Upper lobe of right lung (tissue), 1 donor: ENCODE results near the gene TMEM17. TPM values are rescaled to one million over a fixed set of nuclear protein-coding genes. Genes with fewer than 3 reads are reported as not detected.

Source experiments
- ATAC-seq: fragments of 200-7000 bp; cut with Tn5 transposase; one replicate; pipeline ENCODE4 v1.9.1; 2020; ENCODE audit warnings: mild to moderate bottlenecking, moderate library complexity
- DNase-seq: peaks from one replicate; pipeline ENCODE4 v3.0.0-alpha.2; 2020
- H3K27ac ChIP-seq: fragments of 200-600 bp; one replicate; pipeline ENCODE4 v1.8.0; 2022
- H3K27me3 ChIP-seq: fragments of 200-600 bp; one replicate; pipeline ENCODE4 v1.8.0; 2022; ENCODE audit warnings: mild to moderate bottlenecking
- H3K36me3 ChIP-seq: fragments of 200-600 bp; one replicate; pipeline ENCODE4 v1.8.0; 2022
- H3K4me1 ChIP-seq: fragments of 200-600 bp; one replicate; pipeline ENCODE4 v1.8.0; 2022
- H3K4me3 ChIP-seq: fragments of 200-600 bp; one replicate; pipeline ENCODE4 v1.8.0; 2022; ENCODE audit warnings: mild to moderate bottlenecking
- H3K9me3 ChIP-seq: fragments of 200-600 bp; one replicate; pipeline ENCODE4 v1.8.0; 2022
- CTCF ChIP-seq: fragments of 200-600 bp; IDR thresholded peaks from one replicate; pipeline ENCODE4 v1.8.0; 2022; ENCODE audit warnings: antibody characterized with exemption
- intact Hi-C: fragments of 100-400 bp; cut with DNase I; formaldehyde crosslinking; loops from one replicate; pipeline ENCODE4 v1.11.0; 2022
- total RNA-seq: library from RNA; stranded (reverse); fragmentation: NEBNext Ultra II Directional; extraction: Animal tissue kit (Norgen Biotek cat#: 25700); gene quantifications from one replicate; pipeline ENCODE4 v1.2.1, GENCODE V29; 2021
- donor health status: DM: no; HTN: yes; CAD: no; lungs with severe emphysema.

The TMEM17 gene
- total RNA-seq, 1 donor from 2014 or later = 2.0 TPM

DNA sequence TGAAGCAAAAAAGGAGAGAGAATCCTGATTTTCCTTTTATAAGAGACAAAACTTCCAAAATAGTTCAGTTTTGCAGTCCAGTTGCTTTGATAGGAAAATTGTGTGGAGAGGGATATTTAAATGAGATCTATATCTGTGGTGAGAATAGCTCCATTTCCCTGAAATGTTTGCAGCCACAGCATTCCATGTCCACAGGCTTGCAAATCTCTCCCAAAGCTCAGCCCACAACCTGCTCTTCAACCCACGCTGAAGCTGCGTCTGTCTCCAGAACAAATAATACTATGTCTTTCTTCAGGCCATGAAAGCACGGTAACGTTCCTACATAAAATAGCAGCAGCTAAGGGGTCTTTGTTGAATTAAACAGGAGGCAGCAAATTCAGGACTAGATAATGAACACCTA is 31.8 kb downstream of the TMEM17 start:
- no peaks in the 10 kb centered on the region for H3K9me3 ChIP-seq
- DNase-seq (no peak), ATAC-seq (no peak)
- no peak overlapping the region for H3K4me3 ChIP-seq
- no peaks in the 10 kb centered on the region for H3K36me3 ChIP-seq
- H3K27me3 ChIP-seq = no peaks in the 10 kb centered on the region
- no peak overlapping the region for H3K27ac ChIP-seq
- intact Hi-C loops = no loop called here
- TF ChIP-seq CTCF = no peak
- peaks cover 46% of the 10 kb centered on the region for H3K4me1 ChIP-seq

GRCh38 chr2:62473246-62473827 is 32.7 kb downstream of the TMEM17 start:
- ATAC-seq (no peak), DNase-seq (no peak)
- intact Hi-C loops = no loop called here
- TF ChIP-seq CTCF = no peak
- H3K36me3 ChIP-seq = no peaks in the 10 kb centered on the region
- H3K27me3 ChIP-seq = no peaks in the 10 kb centered on the region
- H3K9me3 ChIP-seq = no peaks in the 10 kb centered on the region
- no peak overlapping the region for H3K4me3 ChIP-seq
- peaks cover 45% of the 10 kb centered on the region for H3K4me1 ChIP-seq
- H3K27ac ChIP-seq = no peak overlapping the region

DNA sequence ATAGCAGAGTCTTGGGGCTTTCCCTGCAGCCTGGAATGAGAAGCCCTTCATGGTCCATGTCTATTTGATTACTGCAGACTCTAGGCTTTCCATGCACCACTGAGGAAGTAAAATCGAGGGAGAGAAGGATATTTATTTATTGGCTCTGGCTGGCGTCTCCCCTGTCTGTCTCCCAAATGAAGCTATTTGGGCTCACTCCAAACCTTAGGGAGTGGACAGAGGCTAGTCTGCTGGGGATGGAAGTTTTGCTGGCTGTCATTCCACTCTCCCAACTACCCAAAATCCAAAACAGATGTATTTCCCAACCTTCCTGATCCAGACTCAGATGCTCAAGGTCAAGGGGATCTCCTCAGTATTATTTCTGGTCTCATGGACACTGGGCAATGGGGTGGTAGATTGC is 33.7 kb downstream of the TMEM17 start:
- no peak for DNase-seq
- Histone ChIP-seq H3K9me3 (no peaks in the 10 kb centered on the region), H3K27me3 (no peaks in the 10 kb centered on the region), H3K36me3 (no peaks in the 10 kb centered on the region), H3K4me3 (no peak overlapping the region), H3K27ac (no peak overlapping the region), H3K4me1 (peaks cover 38% of the 10 kb centered on the region)
- no peak for TF ChIP-seq CTCF
- ATAC-seq = no peak
- intact Hi-C loops = no loop called here

DNA sequence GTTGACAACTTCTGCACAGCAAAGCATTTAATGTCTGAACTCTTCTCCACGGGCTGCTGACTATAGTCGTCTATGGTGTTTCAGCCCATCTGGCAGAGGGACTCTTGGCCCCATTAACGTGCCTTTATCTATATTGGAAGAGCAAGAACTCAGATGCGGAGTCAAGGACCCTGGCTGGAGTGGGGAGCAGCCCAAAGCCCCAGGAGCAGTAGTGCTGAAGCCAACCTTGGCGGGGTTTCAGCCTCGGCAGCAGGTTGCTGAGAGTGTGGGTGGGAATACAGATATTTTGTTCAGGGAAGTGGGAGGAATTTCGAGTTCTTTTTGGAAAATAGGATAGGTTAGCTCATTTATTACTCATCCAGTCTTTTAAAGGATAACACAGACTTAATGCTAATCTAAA is 34.2 kb downstream of the TMEM17 start:
- no peak for TF ChIP-seq CTCF
- ATAC-seq = no peak
- no peak for DNase-seq
- intact Hi-C loops = no loop called here
- no peak overlapping the region for H3K27ac ChIP-seq
- no peaks in the 10 kb centered on the region for H3K36me3 ChIP-seq
- no peak overlapping the region for H3K4me3 ChIP-seq
- no peaks in the 10 kb centered on the region for H3K9me3 ChIP-seq
- peaks cover 43% of the 10 kb centered on the region for H3K4me1 ChIP-seq
- H3K27me3 ChIP-seq = no peaks in the 10 kb centered on the region

DNA sequence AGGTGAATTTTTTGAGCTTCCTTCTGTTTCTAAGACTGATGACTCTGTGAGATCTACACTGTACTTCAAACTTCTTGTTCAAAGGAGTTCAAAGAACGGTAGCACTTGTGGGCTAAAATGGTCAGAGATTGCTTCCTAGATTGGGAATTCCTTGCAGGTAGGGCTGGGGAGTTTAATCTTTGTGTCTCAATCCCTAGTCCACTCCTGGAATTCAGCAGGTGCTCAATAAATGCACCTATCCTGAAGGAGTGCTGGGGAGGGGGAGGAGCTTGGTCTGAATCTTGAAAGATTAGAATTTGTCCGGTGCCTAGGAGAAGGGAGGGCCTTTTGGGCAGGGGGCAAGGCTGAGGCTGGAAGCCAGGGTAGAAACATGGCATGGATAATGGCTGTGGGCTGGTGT is 34.6 kb downstream of the TMEM17 start:
- no peak for ATAC-seq
- intact Hi-C loops = no loop called here
- no peaks in the 10 kb centered on the region for H3K36me3 ChIP-seq
- no peaks in the 10 kb centered on the region for H3K9me3 ChIP-seq
- H3K27ac ChIP-seq = no peak overlapping the region
- no peak for DNase-seq
- peaks cover 44% of the 10 kb centered on the region for H3K4me1 ChIP-seq
- no peak for TF ChIP-seq CTCF
- H3K27me3 ChIP-seq = no peaks in the 10 kb centered on the region
- H3K4me3 ChIP-seq = no peak overlapping the region

DNA sequence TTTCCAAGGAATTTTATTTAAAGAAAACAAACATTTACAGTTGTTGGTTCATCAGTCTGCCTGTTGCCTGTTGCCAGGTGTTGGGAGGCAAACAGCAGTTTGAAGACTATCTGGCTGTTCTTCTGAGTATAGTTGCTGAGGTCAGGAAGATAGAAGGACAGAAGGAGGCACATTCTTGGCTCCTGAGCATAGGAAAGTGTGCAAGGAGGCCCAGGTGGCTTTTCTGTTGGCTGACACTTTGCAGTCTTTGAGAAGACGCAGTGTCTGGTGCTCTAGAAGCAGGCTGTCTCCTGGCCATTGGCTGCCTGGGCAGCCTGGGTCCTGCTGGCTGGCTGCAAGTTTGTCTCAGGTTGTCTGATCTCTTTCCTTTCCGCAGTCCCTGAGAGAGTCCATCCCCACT is 36.4 kb downstream of the TMEM17 start:
- H3K27me3 ChIP-seq = no peaks in the 10 kb centered on the region
- TF ChIP-seq CTCF = no peak
- no peaks in the 10 kb centered on the region for H3K9me3 ChIP-seq
- DNase-seq (no peak), ATAC-seq (no peak)
- intact Hi-C loops = no loop called here
- H3K36me3 ChIP-seq = no peaks in the 10 kb centered on the region
- peaks cover 28% of the 10 kb centered on the region for H3K4me1 ChIP-seq
- H3K27ac ChIP-seq = no peak overlapping the region
- no peak overlapping the region for H3K4me3 ChIP-seq
